Non-pigmented ciliary epithelial cell (primary cell): ENCODE measurements around the gene TGM5.
"Not testable (repeated sequence)": the region's sequence is repeated elsewhere in the genome, so short reads cannot be mapped to it uniquely, and the experiment has no call there.

Experiments used
- DNase-seq: peaks from one replicate; pipeline ENCODE4 v3.0.0-alpha.2; 2010; ENCODE audit warnings: low read depth

TGM5 gene

GRCh38 chr15:43244092-43244491, 22.6 kb downstream of the TGM5 start:
- DNase-seq = no peak

GRCh38 chr15:43243020-43243645, 23.6 kb downstream of the TGM5 start:
- no peak for DNase-seq

DNA sequence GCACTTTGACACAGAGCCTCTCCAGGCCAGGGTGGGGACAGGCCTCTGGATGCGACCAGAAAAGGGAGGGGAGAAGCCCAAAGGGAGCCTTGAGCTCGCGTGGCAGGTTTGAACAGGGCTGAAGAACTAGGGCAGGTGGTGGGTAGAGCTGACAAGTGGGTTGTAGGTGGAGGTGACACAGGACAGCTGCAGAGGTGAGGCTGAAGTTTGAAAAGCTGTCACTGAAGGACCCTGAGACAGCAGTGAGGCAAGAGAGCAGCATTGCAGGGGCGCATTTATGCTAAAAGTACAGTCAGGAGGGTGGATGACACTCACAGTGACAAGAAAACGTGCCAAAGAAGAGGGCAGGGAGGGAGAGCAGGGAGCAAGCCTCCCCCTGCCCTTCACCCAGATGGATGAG, 24.1 kb downstream of the TGM5 start:
- DNase-seq = no peak

DNA sequence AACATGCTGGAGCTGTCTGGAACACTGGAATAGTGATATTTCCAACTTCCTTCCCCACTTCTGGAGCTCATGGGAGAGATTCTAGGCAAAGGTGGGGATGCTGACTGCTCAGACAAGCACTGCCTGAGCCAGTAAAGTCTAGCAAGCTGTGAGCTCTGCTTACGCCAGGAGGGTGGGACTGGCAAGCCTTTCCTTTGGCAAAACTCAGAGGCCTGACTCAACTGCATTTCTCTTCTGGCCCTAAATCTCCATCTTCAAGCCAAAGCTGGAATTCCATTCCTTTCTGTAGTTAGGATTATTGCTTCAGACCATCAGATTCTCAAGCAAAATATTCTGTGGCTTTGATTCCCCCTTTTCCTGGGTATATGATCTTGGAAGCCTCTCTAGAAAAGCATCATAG, 25.6 kb downstream of the TGM5 start:
- DNase-seq = no peak

- DNase-seq = no peak
These were observed 26.8 kb downstream of the TGM5 start for GRCh38 chr15:43239732-43240491.

- no peak for DNase-seq
These were observed 28.0 kb downstream of the TGM5 start for GRCh38 chr15:43238671-43239131.

DNA sequence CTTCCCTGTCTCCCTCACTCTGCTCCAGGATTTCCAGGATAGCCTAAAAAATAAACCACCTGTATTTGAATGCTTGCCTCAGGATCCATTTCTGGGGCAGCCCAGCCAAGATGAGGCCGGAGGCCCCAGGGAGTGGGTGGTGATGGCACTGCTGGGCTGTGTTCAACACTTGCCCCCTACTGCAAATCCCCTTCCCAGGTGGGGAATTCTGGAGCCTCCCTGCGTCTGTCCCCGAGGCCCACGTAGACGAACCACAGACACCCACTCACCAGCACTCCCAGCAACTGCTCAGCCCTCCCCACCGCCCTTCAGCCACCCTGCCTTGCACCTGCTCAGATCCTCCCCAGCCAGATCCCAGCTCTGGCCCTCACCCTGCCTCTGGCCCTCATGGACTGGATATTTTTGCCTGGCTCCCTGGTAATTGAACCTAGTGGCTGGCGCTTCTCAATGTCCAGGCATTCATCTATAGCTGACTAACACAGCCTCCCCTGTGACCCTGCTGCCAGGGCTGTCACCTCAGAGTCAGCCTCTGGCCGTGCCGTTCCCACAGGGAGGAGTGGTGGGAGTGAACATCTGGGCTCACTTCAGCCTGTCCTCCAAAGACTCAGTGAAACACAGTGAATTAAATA, 28.8 kb downstream of the TGM5 start:
- DNase-seq = no peak

GRCh38 chr15:43235536-43235935, 31.2 kb downstream of the TGM5 start:
- DNase-seq = no peak

- no peak for DNase-seq
These were observed 34.3 kb downstream of the TGM5 start for GRCh38 chr15:43232289-43232874.

DNA sequence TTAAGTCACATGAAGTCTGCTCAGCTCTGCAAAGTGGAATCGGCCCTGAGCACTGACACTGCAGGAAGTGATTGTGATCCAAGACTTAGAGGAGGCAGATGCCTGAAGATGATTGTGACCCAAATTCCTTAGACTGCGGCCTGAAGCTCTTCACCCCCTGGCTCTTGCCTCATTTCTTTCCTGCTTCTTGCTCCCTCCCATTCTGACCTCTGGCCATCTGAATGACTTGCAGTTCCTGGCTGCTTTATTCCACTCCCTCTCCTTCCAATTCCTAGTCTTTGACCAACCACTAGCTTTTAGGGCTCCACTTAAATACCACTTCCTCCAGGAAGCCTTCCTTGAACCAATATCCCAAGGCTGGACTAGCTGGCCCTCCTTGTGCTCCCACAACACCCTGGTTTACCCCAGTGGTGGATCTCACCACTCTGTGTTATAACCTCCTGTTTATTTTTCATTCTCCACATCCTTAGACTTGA, 36.0 kb downstream of the TGM5 start:
- no peak for DNase-seq

GRCh38 chr15:43229977-43230376, 36.8 kb downstream of the TGM5 start:
- DNase-seq = no peak

GRCh38 chr15:43226436-43227305, 40.1 kb downstream of the TGM5 start:
- DNase-seq = no peak

- not testable (repeated sequence) for DNase-seq
These were observed 40.8 kb downstream of the TGM5 start for GRCh38 chr15:43225950-43226255.

DNA sequence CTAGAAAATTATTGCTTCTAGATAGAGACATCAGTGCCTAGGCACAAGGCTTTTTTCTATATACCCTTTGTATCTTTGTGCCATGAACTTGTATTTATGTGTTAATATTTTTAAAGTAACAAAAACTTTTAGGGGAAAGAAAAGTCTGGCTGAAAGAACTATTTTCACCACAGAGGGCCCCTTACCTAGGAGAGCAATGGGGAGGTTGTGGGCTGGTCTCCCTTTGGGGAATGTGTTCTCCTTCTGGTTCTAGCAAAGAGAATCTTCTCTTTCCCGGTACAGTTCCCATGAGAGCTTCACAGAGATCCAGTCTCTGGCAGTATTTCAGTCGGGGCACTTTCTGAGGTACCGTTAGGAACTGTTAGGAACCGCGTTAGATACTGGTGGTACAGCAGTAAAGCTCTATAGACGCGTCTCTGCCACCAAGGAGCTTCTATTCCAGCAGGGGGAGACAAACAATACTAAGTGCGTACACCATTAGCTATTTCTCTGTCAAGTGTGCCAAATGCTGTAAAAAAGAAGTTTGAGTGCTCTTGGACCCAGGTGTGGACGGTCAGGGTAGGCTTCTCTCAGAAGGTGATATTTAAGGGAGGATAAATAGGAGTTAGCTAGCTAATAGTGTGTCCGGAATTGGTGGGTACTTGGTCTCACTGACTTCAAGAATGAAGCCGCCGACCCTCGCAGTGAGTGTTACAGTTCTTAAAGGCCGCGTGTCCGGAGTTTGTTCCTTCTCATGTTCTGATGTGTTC, 41.4 kb downstream of the TGM5 start:
- DNase-seq = no peak

GRCh38 chr15:43221422-43221821, 45.3 kb downstream of the TGM5 start:
- no peak for DNase-seq

DNA sequence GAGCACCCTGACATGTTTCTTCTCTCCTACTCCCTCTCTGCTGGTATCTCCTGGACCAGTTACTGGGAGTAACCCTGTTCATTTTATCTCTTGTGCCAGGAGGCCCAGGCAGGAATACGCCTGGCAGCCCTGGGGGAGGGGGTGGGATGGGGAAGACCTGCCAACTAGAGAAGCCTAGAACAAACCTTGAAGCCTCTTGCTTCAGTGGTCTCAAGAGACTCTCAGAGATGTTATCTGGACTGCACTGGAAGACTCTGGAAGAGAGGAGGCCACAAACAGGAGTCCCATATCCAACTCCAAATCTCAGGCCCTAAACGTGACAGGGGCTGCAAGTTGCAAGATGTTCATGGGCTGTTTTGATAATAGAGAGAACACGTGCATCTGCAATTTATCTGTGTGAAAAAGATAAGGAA, 45.7 kb downstream of the TGM5 start, which contains the start of gene EPB42:
TSS of gene EPB42 (minus strand) at position 28 of the 413 bp plus-strand sequence. CDS start 193 bp downstream, outside the sequence.
- DNase-seq = no peak

DNA sequence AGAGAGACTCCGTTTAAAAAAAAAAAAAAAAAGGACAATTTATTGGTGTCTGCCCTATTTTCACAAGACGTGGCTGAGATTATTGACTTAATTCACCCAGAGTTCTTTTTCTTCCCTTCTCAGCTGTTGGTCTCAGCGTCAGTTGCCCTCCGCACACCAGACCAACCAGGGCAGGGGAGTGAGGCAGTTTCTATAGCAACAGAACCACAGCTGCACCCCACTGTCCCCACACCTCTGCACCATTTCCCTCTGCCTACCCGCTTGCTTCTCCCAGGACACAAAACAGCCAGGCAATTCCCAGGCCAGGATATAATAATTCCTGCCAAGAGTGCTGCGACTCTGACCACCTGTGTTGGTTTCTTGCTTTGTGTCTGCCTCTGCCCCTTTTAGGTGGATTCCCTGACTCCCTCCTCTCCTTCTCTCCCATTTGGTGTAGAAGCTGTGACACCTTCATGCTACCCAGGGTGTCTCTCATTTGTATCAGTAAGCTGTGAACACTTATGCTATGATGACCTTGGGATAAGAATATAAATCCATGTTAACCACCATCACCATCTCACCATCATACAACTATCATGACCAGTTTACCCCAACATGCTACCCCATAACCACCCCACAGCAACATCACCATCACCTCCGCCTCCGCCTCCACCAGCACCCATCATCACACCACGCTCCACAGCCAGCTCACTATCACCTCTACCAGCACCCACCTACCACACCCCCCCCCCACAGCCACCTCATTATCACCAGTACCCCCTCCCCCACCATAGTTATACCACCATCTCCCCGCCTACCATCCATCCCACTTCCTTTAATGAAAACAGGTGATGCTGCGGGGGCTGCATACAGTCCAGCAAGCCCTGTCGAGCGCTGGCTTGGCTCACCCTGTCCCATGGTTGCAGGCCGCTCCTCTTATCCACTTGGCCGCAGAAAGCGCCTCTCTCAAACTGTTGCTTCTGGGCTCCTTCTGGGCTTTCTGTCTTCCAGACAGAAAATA, 46.5 kb downstream of the TGM5 start:
- no peak for DNase-seq

DNA sequence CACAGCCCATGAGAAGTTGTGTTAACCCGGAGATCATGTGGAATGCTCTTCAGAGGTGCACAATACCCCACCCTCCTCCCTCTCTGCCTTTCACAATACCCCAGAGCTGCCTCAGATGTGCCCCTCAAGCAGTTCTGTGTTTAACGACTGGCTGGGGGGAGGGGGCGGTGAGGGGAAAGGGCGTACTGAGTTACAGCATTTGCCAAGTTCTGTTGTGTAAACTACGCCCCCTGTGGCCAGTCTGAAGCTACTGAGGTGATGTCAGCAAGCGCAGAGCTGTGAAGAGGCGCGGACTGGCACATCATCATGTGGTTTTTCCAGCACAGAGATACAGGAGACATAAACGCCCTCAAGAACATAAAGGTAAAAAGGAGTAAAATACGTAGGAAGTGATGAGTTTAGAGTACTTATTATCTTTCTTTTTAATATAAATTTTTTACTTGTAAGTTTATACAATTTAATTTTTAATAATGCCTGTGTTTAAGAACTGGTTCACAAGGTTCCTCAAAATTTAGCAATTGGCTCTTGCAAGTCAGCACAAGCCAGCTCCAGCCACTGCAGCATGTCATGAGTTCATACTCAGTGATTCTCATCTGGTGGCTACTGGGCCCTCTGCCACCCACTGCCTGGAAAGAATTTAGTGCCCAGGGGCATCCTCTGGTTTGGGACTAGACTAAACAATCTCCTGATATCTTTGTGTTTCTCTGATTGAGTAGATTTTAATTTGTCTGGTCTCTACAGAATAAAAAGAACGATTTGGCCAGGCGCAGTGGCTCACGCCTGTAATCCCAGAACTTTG, 47.6 kb downstream of the TGM5 start:
- DNase-seq = no peak

DNA sequence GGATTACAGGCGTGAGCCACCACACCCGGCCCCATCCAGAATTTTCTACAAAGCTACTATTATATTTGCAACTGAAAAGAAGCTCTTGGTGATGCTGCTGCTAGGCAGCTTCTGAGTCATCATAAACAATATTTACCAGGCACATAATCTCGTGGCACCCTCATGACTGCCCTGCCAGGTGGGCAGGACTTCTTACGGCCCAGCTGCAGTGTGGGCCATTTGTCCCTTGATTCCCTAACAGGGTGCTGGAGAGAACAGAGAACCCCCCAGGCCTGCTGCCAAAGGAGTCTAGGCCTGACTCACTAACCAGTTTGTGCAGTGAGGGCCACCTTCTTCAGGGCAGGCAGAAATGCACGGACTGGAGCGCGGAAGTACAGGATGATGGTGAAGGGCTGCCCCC, 50.8 kb downstream of the TGM5 start:
- no peak for DNase-seq
